Stimulated activated naive CD8-positive, alpha-beta T cell treated with anti-CD3 and anti-CD28 coated beads, Interleukin-15, amount 100 ng/mL, for 72 hours (primary cell): Measurements from ENCODE around the gene SCGB3A2.

Experiments used
- ATAC-seq: fragments of 150-1000 bp; cut with Tn5 transposase; 2 replicates; pipeline ENCODE4 v1.10.0; 2021; ENCODE audit warnings: mild to moderate bottlenecking, moderate library complexity
- DNase-seq, 2 donors: peaks; one replicate each; pipeline ENCODE4 v3.0.0; 2021 to 2022
- H3K27ac Mint-ChIP-seq, 2 donors: one replicate each; pipeline ENCODE4 v1.8.0; 2022; ENCODE audit warnings: mild to moderate bottlenecking in 2 of 2, mixed read lengths in 2 of 2, moderate library complexity in 2 of 2
- H3K27me3 Mint-ChIP-seq: one replicate; pipeline ENCODE4 v1.8.0; 2022; ENCODE audit warnings: mixed read lengths
- H3K4me1 Mint-ChIP-seq: one replicate; pipeline ENCODE4 v1.8.0; 2022; ENCODE audit warnings: mild to moderate bottlenecking, mixed read lengths
- H3K4me3 Mint-ChIP-seq, 2 donors: one replicate each; pipeline ENCODE4 v1.8.0; 2022; ENCODE audit warnings: mild to moderate bottlenecking in 2 of 2, mixed read lengths in 2 of 2, moderate library complexity in 1 of 2
- H3K9me3 Mint-ChIP-seq, 2 donors: one replicate each; pipeline ENCODE4 v1.8.0; 2022; ENCODE audit warnings: mixed read lengths in 2 of 2

Gene SCGB3A2

GRCh38 chr5:147880487-147880886 is 2.0 kb downstream of the SCGB3A2 start:
- H3K4me3 Mint-ChIP-seq: no peak overlapping the region
- H3K27ac Mint-ChIP-seq: no peak overlapping the region
- H3K27me3 Mint-ChIP-seq: no peaks in the 10 kb centered on the region

GRCh38 chr5:147882586-147883313 is 4.2 kb downstream of the SCGB3A2 start:
- no peak for ATAC-seq
- Mint-ChIP-seq H3K4me1 (no peaks in the 10 kb centered on the region), H3K27ac (peak overlapping the region in 1 of 2 donors; percentile 16), H3K9me3 (no peaks in the 10 kb centered on the region), H3K27me3 (peaks cover under 1% of the 10 kb centered on the region), H3K4me3 (no peak overlapping the region)
- no peak for DNase-seq

More at GRCh38 chr5:147880487-147880886, 2.0 kb downstream of the SCGB3A2 start:
- H3K9me3 Mint-ChIP-seq: no peaks in the 10 kb centered on the region
- DNase-seq (no peak), ATAC-seq (no peak)
- H3K4me1 Mint-ChIP-seq: no peaks in the 10 kb centered on the region

- Mint-ChIP-seq H3K27ac (no peak overlapping the region), H3K4me1 (no peaks in the 10 kb centered on the region), H3K9me3 (no peaks in the 10 kb centered on the region), H3K27me3 (peaks cover 26% of the 10 kb centered on the region), H3K4me3 (no peak overlapping the region)
- no peak for DNase-seq
- no peak for ATAC-seq
These were observed 8.6 kb downstream of the SCGB3A2 start for GRCh38 chr5:147887026-147887627.

- no peak for ATAC-seq
- peaks cover 26% of the 10 kb centered on the region for H3K27me3 Mint-ChIP-seq
- DNase-seq: no peak
These were observed 9.4 kb downstream of the SCGB3A2 start for GRCh38 chr5:147887930-147888329.

DNA sequence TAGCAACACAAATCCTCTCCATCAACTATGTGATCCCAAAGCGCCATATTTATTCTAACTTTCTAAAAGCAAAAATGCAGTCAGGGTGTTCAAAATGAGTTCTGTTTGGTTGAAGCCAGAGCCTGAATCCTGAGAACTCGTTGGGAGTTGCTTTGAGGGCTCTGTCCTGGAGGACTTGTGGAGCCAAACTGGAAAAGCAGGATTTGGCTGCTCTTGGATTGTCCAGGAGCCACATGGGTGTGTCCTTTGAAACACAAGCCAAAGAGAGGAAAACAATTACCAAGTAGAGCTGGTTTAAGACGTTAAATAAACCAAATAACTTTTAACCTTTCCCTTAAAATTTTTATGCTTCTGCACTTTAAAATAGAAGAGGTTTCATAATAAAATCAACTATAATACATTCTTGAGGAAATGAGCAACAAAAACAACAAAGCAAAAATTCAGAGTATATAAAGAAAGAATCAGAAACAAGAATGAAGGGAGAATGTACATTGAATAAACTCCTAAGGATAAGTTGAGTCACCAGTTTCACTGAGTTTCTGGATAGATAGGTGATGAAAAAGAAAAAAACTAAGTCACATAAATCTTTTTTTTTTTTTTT is 14.3 kb downstream of the SCGB3A2 start:
- H3K9me3 Mint-ChIP-seq: no peaks in the 10 kb centered on the region
- H3K4me1 Mint-ChIP-seq: no peaks in the 10 kb centered on the region
- no peak overlapping the region for H3K27ac Mint-ChIP-seq
- no peak for DNase-seq
- ATAC-seq: no peak
- peaks cover 26% of the 10 kb centered on the region for H3K27me3 Mint-ChIP-seq
- H3K4me3 Mint-ChIP-seq: no peak overlapping the region

More at GRCh38 chr5:147887930-147888329, 9.4 kb downstream of the SCGB3A2 start:
- Mint-ChIP-seq H3K9me3 (no peaks in the 10 kb centered on the region), H3K4me3 (no peak overlapping the region), H3K27ac (no peak overlapping the region), H3K4me1 (no peaks in the 10 kb centered on the region)

- peaks cover 15% of the 10 kb centered on the region for H3K27me3 Mint-ChIP-seq
- no peak for ATAC-seq
- no peak overlapping the region for H3K27ac Mint-ChIP-seq
- DNase-seq: no peak
- H3K9me3 Mint-ChIP-seq: no peaks in the 10 kb centered on the region
- H3K4me3 Mint-ChIP-seq: no peak overlapping the region
- no peaks in the 10 kb centered on the region for H3K4me1 Mint-ChIP-seq
These were observed 15.3 kb downstream of the SCGB3A2 start for GRCh38 chr5:147893820-147894219.

- no peak overlapping the region for H3K27ac Mint-ChIP-seq
- DNase-seq: no peak
- no peaks in the 10 kb centered on the region for H3K4me1 Mint-ChIP-seq
- ATAC-seq: no peak
- H3K4me3 Mint-ChIP-seq: no peak overlapping the region
- H3K27me3 Mint-ChIP-seq: peaks cover 8% of the 10 kb centered on the region
- no peaks in the 10 kb centered on the region for H3K9me3 Mint-ChIP-seq
These were observed 17.4 kb downstream of the SCGB3A2 start for GRCh38 chr5:147895864-147896263.

- Mint-ChIP-seq H3K27ac (no peak overlapping the region), H3K27me3 (no peaks in the 10 kb centered on the region), H3K9me3 (no peaks in the 10 kb centered on the region), H3K4me3 (no peak overlapping the region), H3K4me1 (no peaks in the 10 kb centered on the region)
- no peak for DNase-seq
- no peak for ATAC-seq
These were observed 20.4 kb downstream of the SCGB3A2 start for GRCh38 chr5:147898875-147899401.

GRCh38 chr5:147901599-147902039 is 23.1 kb downstream of the SCGB3A2 start:
- H3K4me1 Mint-ChIP-seq: no peaks in the 10 kb centered on the region
- no peaks in the 10 kb centered on the region for H3K9me3 Mint-ChIP-seq
- DNase-seq (no peak), ATAC-seq (no peak)
- H3K4me3 Mint-ChIP-seq: no peak overlapping the region
- H3K27me3 Mint-ChIP-seq: no peaks in the 10 kb centered on the region
- H3K27ac Mint-ChIP-seq: no peak overlapping the region

DNA sequence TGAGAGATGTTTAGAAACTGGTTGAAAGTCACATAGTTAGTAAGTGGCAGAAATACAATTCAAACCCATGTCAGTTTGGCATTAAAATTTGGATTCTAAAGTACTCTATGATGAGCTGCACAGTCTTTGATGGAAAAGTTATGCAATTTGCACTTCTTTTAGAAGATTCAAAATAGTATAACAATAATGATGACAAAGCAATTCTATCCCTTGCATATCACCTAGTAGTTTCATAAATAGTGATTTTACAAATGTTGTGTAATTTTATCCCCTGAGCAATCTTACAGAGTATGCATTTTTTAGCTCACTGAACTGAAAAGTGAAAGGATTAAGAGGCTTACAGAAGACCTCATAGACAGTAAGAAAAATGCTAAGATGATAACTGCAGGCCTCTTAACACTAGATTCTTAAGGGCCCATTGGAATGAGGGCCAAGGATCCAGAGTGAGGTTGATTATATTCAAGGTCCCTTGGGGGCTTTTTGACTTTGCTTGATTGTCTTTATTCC is 24.2 kb downstream of the SCGB3A2 start:
- DNase-seq (no peak), ATAC-seq (no peak)
- H3K9me3 Mint-ChIP-seq: no peaks in the 10 kb centered on the region
- no peaks in the 10 kb centered on the region for H3K4me1 Mint-ChIP-seq
- H3K27ac Mint-ChIP-seq: no peak overlapping the region
- no peaks in the 10 kb centered on the region for H3K27me3 Mint-ChIP-seq
- no peak overlapping the region for H3K4me3 Mint-ChIP-seq

GRCh38 chr5:147904110-147904509 is 25.6 kb downstream of the SCGB3A2 start:
- ATAC-seq: no peak
- Mint-ChIP-seq H3K4me1 (no peaks in the 10 kb centered on the region), H3K9me3 (no peaks in the 10 kb centered on the region), H3K4me3 (no peak overlapping the region), H3K27ac (no peak overlapping the region), H3K27me3 (no peaks in the 10 kb centered on the region)
- DNase-seq: no peak

DNA sequence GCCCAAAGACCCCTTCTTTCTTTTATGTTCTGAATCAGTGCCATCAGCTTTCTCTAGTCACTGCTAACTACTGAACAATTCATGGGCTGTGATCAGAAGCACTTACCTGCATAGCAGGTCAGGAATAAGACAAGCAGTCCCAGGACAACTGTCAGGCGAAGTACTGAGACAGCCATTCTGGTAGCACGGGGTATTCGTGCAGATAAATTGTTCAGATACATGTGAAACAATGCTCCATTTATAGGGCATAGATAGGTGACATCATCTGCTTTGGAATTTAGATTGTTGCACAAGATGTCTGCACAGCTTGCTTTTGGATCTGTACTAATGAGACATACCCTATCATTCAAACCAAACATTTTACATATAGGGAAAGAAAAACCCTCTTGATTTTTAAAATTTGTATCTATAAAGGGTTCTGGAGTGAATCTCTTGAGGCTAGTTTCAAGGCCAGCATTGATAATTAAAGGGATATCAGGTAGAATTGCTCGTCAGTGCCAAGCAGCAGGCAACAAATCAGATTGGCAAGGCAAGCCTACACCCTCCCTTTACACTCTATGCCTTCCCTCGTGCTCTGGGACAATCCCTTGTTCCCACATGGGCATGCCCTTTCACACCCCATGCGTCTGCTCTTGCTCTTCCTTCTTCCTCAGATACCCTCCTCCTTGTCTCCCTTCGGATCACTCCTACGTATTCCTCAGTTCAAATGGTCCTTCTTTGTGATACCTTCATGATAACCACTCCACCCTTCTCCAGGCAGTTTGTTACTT is 28.0 kb downstream of the SCGB3A2 start, which contains the start of gene C5orf46:
C5orf46 (minus strand) TSS at position 213 of the 770 bp plus-strand sequence; CDS start at position 176, 37 bp downstream.
- H3K27me3 Mint-ChIP-seq: no peaks in the 10 kb centered on the region
- H3K4me1 Mint-ChIP-seq: no peaks in the 10 kb centered on the region
- H3K9me3 Mint-ChIP-seq: no peaks in the 10 kb centered on the region
- DNase-seq (no peak), ATAC-seq (no peak)
- no peak within 1 kb of the TSS for H3K4me3 Mint-ChIP-seq
- H3K27ac Mint-ChIP-seq: no peak within 1 kb of the TSS

DNA sequence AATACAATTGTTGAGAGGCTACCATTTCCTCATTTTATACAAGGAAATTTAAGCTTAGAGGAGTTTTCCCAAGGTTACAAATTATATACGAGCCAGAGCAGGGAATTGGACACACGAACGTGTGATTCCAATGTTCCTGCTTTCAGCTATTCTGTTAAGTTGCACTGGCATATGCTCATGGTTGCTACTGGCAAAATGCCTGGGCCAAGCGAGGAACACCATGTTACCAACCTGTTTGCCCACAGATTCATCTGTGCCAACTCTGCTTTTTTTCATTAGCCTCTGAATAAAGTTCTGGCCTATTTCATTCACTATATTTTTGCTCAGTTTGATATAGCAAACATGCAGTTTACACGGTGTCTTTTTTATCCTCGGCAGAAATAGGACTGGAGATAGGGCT is 32.9 kb downstream of the SCGB3A2 start:
- no peak for DNase-seq
- Mint-ChIP-seq H3K27me3 (peaks cover 11% of the 10 kb centered on the region), H3K27ac (no peak overlapping the region), H3K4me3 (no peak overlapping the region), H3K4me1 (no peaks in the 10 kb centered on the region), H3K9me3 (no peaks in the 10 kb centered on the region)
- no peak for ATAC-seq

GRCh38 chr5:147912011-147912410 is 33.5 kb downstream of the SCGB3A2 start:
- Mint-ChIP-seq H3K27ac (no peak overlapping the region), H3K4me3 (no peak overlapping the region), H3K4me1 (no peaks in the 10 kb centered on the region), H3K27me3 (peaks cover 11% of the 10 kb centered on the region), H3K9me3 (no peaks in the 10 kb centered on the region)
- DNase-seq (no peak), ATAC-seq (no peak)

GRCh38 chr5:147913786-147914185 is 35.3 kb downstream of the SCGB3A2 start:
- Mint-ChIP-seq H3K27me3 (peaks cover 11% of the 10 kb centered on the region), H3K27ac (no peak overlapping the region), H3K4me1 (no peaks in the 10 kb centered on the region), H3K4me3 (no peak overlapping the region), H3K9me3 (no peaks in the 10 kb centered on the region)
- ATAC-seq: no peak
- no peak for DNase-seq
